K562 (cell line): ENCODE measurements around the gene RIPOR2. TPM values are rescaled to one million over a fixed set of nuclear protein-coding genes. Genes with fewer than 3 reads are reported as not detected.

ENCODE experiments used
- ATAC-seq: fragments of 200-7000 bp; cut with Tn5 transposase; 3 replicates; pipeline ENCODE4 v1.9.1; 2020; ENCODE audit warnings: moderate library complexity
- BruUV-seq: library from RNA; stranded (reverse); fragments of 400-500 nt; replicated peaks from 2 replicates; lab custom pipeline; 2021; lab: Mats Ljungman, UMichigan
- CTCF ChIA-PET: fragments of 300-600 bp; formaldehyde crosslinking; extraction: SDS; loops from one replicate; lab custom pipeline; 2021; ENCODE audit warnings: low intra/inter-chr PET ratio; lab: Yijun Ruan, JAX
- POLR2A ChIA-PET: fragments of 300-600, 350-650 bp; sonication (Branson Sonifier 250); formaldehyde crosslinking; extraction: SDS; loops from one replicate; lab custom pipeline; 2021; ENCODE audit warnings: antibody characterized with exemption, inconsistent platforms; lab: Yijun Ruan, JAX
- DNase-seq, 4 experiments: peaks; one replicate each; pipeline versions ENCODE4 v3.0.0 to v3.0.0-alpha.2; 2011 to 2018; ENCODE audit warnings: low spot score in 3 of 4, mixed read lengths in 3 of 4; ENCODE audit errors: extremely low read depth in 1 of 4
- FAIRE-seq: peaks from 2 replicates; lab custom pipeline; 2011; peaks lifted over from hg19 to GRCh38; lab: Jason Lieb, UNC
- H2AFZ ChIP-seq: 2 replicates; pipeline ENCODE4 v1.6.0; 2011; ENCODE audit warnings: low read depth, low read length, control low read depth, inconsistent platforms
- H3K27ac ChIP-seq: fragments of 200-600 bp; 3 replicates; pipeline ENCODE4 v1.8.0; 2011; ENCODE audit warnings: low read depth, mild to moderate bottlenecking, control low read depth, inconsistent platforms, low read length, moderate library complexity, mixed read lengths; ENCODE audit errors: extremely low read depth
- H3K27me3 ChIP-seq, 2 experiments: fragments of 300-600 bp in 1 of 2; 2 replicates in 1 of 2; 3 replicates in 1 of 2; pipeline versions ENCODE4 v1.6.0 to v1.8.0; 2011; ENCODE audit warnings: inconsistent platforms in 2 of 2, low read length in 2 of 2, mild to moderate bottlenecking in 1 of 2, mixed read lengths in 1 of 2, moderate library complexity in 1 of 2; ENCODE audit not compliant: control insufficient read depth in 2 of 2, insufficient read depth in 2 of 2
- H3K36me3 ChIP-seq: fragments of 300-600 bp; 3 replicates; pipeline ENCODE4 v1.8.0; 2011; ENCODE audit warnings: mild to moderate bottlenecking, low read length, inconsistent platforms; ENCODE audit not compliant: control insufficient read depth, insufficient read depth
- H3K4me1 ChIP-seq, 2 experiments: fragments of 200-600 bp in 1 of 2; replicated peaks in 1 of 2; 2 replicates in 1 of 2; 3 replicates in 1 of 2; pipeline versions ENCODE4 v1.5.1 to v1.8.0; 2011; ENCODE audit warnings: inconsistent platforms in 2 of 2, low read length in 2 of 2, mild to moderate bottlenecking in 1 of 2, mixed read lengths in 1 of 2, moderate library complexity in 1 of 2; ENCODE audit not compliant: control insufficient read depth in 2 of 2, insufficient read depth in 2 of 2
- H3K4me2 ChIP-seq: 2 replicates; pipeline ENCODE4 v1.6.1; 2011; ENCODE audit warnings: low read length, control low read depth, inconsistent platforms, mixed read lengths; ENCODE audit not compliant: insufficient read depth
- H3K4me3 ChIP-seq: fragments of 200-600 bp; sonication (generic), shearing (Covaris generic); 2 replicates; pipeline ENCODE4 v1.5.1; 2016; ENCODE audit warnings: control low read depth, inconsistent platforms
- H3K79me2 ChIP-seq: fragments of 200-600 bp; 3 replicates; pipeline ENCODE4 v1.8.0; 2011; ENCODE audit warnings: low read length, inconsistent platforms; ENCODE audit not compliant: control insufficient read depth, insufficient read depth
- H3K9ac ChIP-seq, 2 experiments: 2 replicates each; pipeline versions ENCODE4 v1.6.0 to v1.6.1; 2011; ENCODE audit warnings: low read depth in 2 of 2, low read length in 2 of 2, control low read depth in 1 of 2, inconsistent platforms in 1 of 2, mild to moderate bottlenecking in 1 of 2, mixed read lengths in 1 of 2; ENCODE audit not compliant: insufficient read depth in 1 of 2
- H3K9me1 ChIP-seq: one replicate; pipeline ENCODE4 v1.6.0; 2011; ENCODE audit warnings: inconsistent platforms, mild to moderate bottlenecking, low read length, moderate library complexity; ENCODE audit not compliant: control insufficient read depth, insufficient read depth
- H3K9me3 ChIP-seq: replicated peaks from 2 replicates; pipeline ENCODE4 v1.5.1; 2011; ENCODE audit warnings: low read depth, low read length, inconsistent platforms; ENCODE audit not compliant: control insufficient read depth, insufficient read depth
- H4K20me1 ChIP-seq: replicated peaks from 2 replicates; pipeline ENCODE4 v1.6.1; 2011; ENCODE audit warnings: low read length, inconsistent platforms, mixed read lengths; ENCODE audit not compliant: control insufficient read depth, insufficient read depth
- CEBPG ChIP-seq, 3 experiments: fragments of 200-800 bp in 1 of 3; sonication (Bioruptor generic) in 1 of 3; sonication (generic) in 1 of 3; formaldehyde crosslinking in 1 of 3; IDR thresholded peaks in 2 of 3; conservative IDR thresholded peaks in 1 of 3; 2 replicates each; pipeline versions ENCODE4 v1.6.1 to v1.8.0; 2016 to 2022; ENCODE audit warnings: missing compliant biosample characterization in 2 of 3, missing genetic modification characterization in 2 of 3, mild to moderate bottlenecking in 1 of 3, missing genetic modification reagents in 1 of 3
- CHD2 ChIP-seq: IDR thresholded peaks from 2 replicates; pipeline ENCODE4 v1.6.1; 2011; ENCODE audit warnings: low read depth, low read length
- POU5F1 ChIP-seq: fragments of 150-350 bp; IDR thresholded peaks from 2 replicates; pipeline ENCODE4 v1.6.1; 2014; ENCODE audit warnings: borderline replicate concordance, low read length, low read depth, mild to moderate bottlenecking; ENCODE audit not compliant: partially characterized antibody
- SMARCA4 ChIP-seq: fragments of 450-650 bp; IDR thresholded peaks from 2 replicates; pipeline ENCODE4 v1.6.1; 2016
- WGBS: fragments of 100-300 bp; shearing (Covaris generic); methylation state at CpG from one replicate; pipeline ENCODE4 v1.1.6; 2016; ENCODE audit warnings: low coverage, mixed read lengths; ENCODE audit not compliant: insufficient coverage; ENCODE audit errors: missing lambda C conversion rate; 5-methylcytosine and 5-hydroxymethylcytosine counted together
- in situ Hi-C: fragments of 300-500 bp; cut with MboI; formaldehyde crosslinking; loops from 4 replicates; pipeline ENCODE4 v1.15.0; 2018; ENCODE audit warnings: inconsistent platforms, mixed read lengths
- intact Hi-C: fragments of 100-400 bp; cut with micrococcal nuclease; formaldehyde crosslinking; loops from 2 replicates; pipeline ENCODE4 v1.14.2; 2022
- polyA plus RNA-seq, 8 experiments: library from polyadenylated mRNA; depleted of rRNA in 4 of 8; stranded (reverse) in 5 of 8; unstranded in 3 of 8; fragments of >200 nt; fragmentation: Nextera tagmentation in 2 of 8; fragmentation: Illumina TruSeq in 1 of 8; extraction: Ambion mirVana in 2 of 8; extraction: Trizol in 1 of 8; gene quantifications; 2 replicates each; pipeline versions ENCODE4 v1.2.1 to v1.2.3, GENCODE V29; 2011 to 2014; ENCODE audit warnings: inconsistent platforms in 1 of 8, missing spikeins in 1 of 8
- total RNA-seq, 7 experiments: library from RNA; depleted of rRNA in 6 of 7; stranded (reverse); fragments of >200 nt in 6 of 7; fragmentation: Illumina TruSeq in 2 of 7; extraction: Trizol in 2 of 7; gene quantifications; 2 replicates each; pipeline versions ENCODE4 v1.2.1 to v1.2.3, GENCODE V29; 2011 to 2021; ENCODE audit warnings: low replicate concordance in 1 of 7

RIPOR2 gene
- total and polyA plus RNA-seq, 9 of the 15 experiments (the other 6 are each of a cell fraction or from before 2014, with no cell fraction given): 0.04 to 1.0 (median 0.47) TPM; not detected in 2

DNA sequence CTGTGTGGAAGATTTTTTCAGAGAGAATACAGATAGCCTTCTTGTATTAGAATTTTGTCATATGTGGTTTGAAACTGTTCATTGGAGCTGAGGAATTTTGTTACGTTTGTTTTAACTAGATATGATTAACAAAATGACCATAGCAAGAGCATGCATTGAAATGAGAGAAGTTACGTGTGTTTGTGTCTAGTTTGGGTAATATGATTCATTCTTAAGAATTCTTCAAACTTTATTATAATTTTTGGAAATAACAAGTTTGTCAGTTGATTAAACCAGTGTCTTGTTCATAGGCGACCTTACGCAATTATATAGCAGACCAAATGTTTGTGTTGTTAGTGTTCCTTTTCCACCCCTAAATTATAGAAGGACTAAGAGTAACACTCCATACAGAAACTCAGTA is 155.6 kb downstream of the RIPOR2 start:
- intact Hi-C loops (no loop called here), in situ Hi-C loops (no loop called here)
- no peak for TF ChIP-seq CEBPG (CRISPR knock-in tag; IDR thresholded peaks at IDR 0.05)
- TF ChIP-seq CEBPG (tag; conservative IDR thresholded peaks at IDR 0.05 in 1 of 2, IDR thresholded peaks at IDR 0.05 in 1 of 2): peak in 1 of 2 experiments; percentile 35; a peak in 1 of 4 replicates
- TF ChIP-seq CHD2: no peak
- no peak for FAIRE-seq
- POLR2A ChIA-PET: no interaction called here
- Histone ChIP-seq H3K4me2 (no peak overlapping the region), H3K4me1 (peaks cover 4 to 6% of the 10 kb centered on the region in 2 experiments; a peak in 4 of 5 replicates), H3K79me2 (peaks cover 76% of the 10 kb centered on the region), H3K9ac (no peak overlapping the region), H3K9me1 (no peaks in the 10 kb centered on the region), H3K4me3 (no peak overlapping the region), H2AFZ (no peak overlapping the region), H4K20me1 (peaks cover 12% of the 10 kb centered on the region; the same call in 1 of the 2 replicates), H3K36me3 (peaks cover 80% of the 10 kb centered on the region), H3K9me3 (no peaks in the 10 kb centered on the region), H3K27ac (no peak overlapping the region), H3K27me3 (no peaks in the 10 kb centered on the region)
- BruUV-seq: no TSS peak
- ATAC-seq: no peak
- CTCF ChIA-PET: no interaction called here
- WGBS: 96% methylated on average over 4 of the region's 4 CpGs
- no peak for DNase-seq

DNA sequence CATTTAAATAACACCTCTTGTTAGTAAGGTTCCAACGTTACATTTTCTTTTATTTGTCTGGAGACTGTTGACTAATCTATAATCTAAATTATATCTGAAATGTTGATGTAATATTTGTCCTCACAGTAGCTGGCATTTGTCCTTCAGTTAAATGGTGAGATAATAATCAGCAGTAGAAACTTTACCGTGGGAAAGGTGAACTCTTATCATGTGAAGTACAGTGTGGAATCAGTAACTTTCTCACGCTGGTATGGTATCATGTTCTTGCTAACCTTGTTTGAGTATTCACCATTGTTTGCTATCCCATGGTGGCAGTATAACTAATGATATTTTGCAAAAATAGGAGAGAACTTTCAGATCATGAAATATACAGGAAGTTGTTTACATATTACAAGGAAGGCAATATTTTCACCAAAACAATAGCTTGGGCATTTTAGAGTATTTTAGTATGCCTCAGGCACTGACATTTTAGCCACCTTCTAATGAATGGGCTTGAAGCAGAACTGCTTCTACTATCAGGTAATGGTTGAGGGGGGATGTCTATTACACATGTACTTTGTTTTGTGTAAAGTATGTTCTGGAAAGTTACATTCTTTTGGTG is 156.2 kb downstream of the RIPOR2 start:
- Histone ChIP-seq H2AFZ (no peak overlapping the region), H3K36me3 (peaks cover 73% of the 10 kb centered on the region), H3K27me3 (no peaks in the 10 kb centered on the region), H3K9me3 (no peaks in the 10 kb centered on the region), H3K79me2 (peaks cover 81% of the 10 kb centered on the region), H3K4me1 (peaks cover 6 to 8% of the 10 kb centered on the region in 2 experiments; a peak in 4 of 5 replicates), H3K4me2 (peak overlapping the region; percentile 22; the same call in 1 of the 2 replicates), H3K9me1 (no peaks in the 10 kb centered on the region), H3K4me3 (no peak overlapping the region), H3K9ac (peak overlapping the region in 1 of 2 experiments; percentile 1; a peak in 1 of 4 replicates), H4K20me1 (peaks cover 12% of the 10 kb centered on the region; the same call in 1 of the 2 replicates), H3K27ac (no peak overlapping the region)
- FAIRE-seq: no peak
- no TSS peak for BruUV-seq
- TF ChIP-seq POU5F1: no peak
- 0 out of 2 replicates have a peak, but pooled peaks have one; percentile 22 for TF ChIP-seq SMARCA4
- ChIA-PET CTCF (no interaction called here), POLR2A (interaction anchor here (0.6 to 2.1 kb wide), 3 partner anchors 9 to 61 kb away, joined by 3 to 8 read pairs (median 5); partner anchors contain the start of gene C6orf62)
- 14% methylated on average over 3 of the region's 3 CpGs for WGBS
- no peak for DNase-seq
- ATAC-seq: no peak
- in situ Hi-C loops: no loop called here
- intact Hi-C loops: loop anchor here (10.0 kb wide), 2 partner anchors 1245 to 1435 kb away; a partner anchor contains a TSS
